Renal pelvis (tissue), 4 donors: ENCODE data around the gene UQCC2. TPM values are rescaled to one million over a fixed set of nuclear protein-coding genes. Genes with fewer than 3 reads are reported as not detected.

ENCODE experiments used
- DNase-seq: peaks from one replicate; pipeline ENCODE4 v3.0.0-alpha.2; 2013
- polyA plus RNA-seq, 3 donors: library from polyadenylated mRNA; unstranded; fragments of 120-200 nt; gene quantifications; one replicate each; pipeline ENCODE4 v1.2.1, GENCODE V29; 2013; ENCODE audit not compliant: insufficient read length in 3 of 3

Gene UQCC2
- polyA plus RNA-seq, 3 donors = 67.0 to 76.0 (median 71.1) TPM

DNA sequence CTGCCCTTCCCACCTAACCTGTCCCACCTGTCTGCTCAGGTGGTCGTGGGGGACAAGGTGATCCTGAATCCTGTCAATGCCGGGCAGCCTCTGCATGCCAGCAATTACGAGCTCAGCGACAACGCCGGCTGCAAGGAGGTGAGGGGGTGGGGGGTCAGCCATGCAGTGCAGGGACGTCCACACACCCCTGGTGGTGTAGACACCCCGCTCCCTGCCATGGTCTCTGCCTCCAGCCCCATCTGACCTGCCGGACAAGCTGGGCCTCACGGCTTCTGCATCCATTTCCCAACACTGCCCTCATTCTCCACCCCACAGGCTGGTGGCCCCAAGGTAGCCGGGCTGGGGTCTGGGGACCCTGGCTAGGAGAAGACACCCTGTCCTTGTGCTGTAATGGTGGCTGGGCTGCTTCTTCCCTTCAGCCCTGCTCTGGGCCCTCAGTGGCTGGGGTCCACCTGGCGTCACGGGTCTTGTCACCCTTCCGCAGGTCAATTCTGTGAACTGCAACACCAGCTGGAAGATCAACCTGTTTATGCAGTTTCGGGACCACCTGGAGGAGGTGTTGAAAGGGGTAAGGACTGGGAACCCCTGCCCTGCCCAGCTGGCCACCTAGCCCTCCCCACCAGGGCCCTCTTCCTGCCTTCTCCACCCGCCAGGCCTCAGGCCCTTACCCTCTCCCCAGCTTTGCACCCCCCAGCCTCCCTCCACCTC is 52.4 kb downstream of the UQCC2 start:
- no peak for DNase-seq

DNA sequence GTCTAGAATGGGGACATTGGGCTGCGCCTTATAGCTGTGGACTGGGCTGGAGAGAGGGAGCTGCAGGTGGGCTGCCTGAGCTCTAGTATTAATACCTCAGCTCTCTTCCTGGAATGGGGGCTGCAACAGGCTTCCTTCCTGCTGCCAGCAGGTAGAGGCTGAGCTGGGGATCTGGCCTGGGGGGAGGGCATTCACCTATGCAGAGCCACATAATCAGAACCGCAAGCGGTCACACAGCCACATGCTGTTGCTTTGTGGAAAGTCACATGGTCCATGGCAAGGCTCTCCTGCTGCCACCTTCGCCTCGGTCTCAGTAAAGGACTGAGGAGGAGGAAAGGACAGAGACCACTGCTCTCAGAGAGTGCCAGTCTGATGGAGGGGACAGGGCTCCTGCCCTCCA is 54.7 kb downstream of the UQCC2 start:
- DNase-seq = no peak

DNA sequence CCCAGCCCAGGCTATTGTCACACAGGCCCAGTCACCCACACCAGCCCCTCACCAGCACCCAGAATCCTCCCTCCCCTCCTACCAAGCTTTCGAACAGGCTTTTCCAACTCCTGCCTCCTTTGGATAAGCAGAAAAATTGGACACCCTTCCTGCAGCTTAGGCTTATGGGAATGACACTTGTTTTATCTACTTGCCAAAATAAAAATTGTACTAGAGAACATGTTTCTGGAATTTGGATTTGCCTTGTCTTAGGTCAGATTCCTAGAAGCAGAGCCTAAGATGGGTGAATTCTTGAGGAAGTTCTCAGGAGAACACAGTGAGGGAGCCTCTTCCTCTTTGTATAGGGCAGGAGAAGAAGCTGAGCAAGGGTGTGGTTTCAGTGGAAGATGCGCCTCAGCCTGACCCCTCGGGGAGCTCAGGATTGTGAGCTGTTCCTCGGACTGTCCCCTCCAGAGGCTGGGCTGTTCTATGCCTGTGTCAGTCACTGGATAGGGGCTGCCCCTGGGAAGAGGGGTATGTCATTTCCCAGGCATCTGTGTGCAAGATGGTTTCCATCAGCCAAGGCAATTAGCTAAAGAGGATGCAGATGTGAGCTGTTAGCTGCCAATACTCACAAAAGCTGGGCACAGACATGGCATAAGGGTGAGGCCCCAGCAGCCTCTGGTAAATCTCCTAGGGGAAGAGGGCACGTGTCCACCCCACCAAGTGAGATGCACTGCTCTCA is 56.5 kb downstream of the UQCC2 start:
- no peak for DNase-seq

DNA sequence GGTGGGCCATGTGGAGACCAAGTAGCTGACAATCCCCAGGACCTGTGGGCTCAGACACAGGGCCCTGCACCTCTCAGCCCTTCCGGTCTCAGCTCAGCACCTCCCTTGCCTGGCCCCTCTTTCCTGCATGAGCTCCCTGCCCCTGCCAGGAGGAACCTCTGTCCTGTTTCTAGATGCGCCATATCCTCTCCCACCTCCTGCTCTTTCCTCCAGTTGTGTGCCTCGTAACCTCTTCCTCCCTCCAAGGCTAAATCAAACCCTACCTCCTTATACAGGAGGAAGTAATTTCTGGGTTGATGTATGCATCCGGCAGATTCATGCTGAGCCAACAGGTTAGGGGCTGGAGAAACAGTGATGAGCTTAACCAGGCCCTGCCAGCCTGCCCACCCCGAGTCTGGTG is 59.5 kb downstream of the UQCC2 start:
- DNase-seq = no peak

DNA sequence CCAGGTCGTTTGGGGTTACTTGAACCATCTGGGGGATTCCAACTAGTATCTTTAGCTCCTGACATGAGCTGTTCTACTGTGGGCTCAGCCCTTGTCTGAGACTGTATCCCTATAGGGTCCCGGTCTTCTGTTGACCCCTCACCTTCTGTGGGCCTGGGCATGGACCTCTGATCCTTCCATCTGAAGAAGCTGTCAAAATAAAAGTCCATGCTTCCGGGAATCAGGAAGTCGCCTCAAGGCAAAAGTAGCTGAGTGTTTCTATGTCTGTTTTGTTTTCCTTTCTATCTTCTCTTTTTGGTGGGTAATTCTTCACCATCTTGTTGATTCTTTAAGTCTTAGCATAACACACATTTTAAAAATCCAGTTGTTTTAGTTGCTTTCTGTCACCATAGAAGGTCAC is 60.1 kb downstream of the UQCC2 start:
- no peak for DNase-seq

Other genes starting within 250 kb of the UQCC2 start
- gene BAK1, start 131.4 kb downstream of the UQCC2 start, polyA plus RNA-seq = 10 to 100 TPM; 22.5 to 26.1 (median 25.3) TPM
- gene ITPR3, start 90.4 kb downstream of the UQCC2 start, polyA plus RNA-seq = 1 to 10 TPM; 8.2 to 9.1 (median 8.2) TPM
- gene IP6K3, start 35.2 kb upstream of the UQCC2 start, polyA plus RNA-seq = 1 to 10 TPM in 1 of 3 donors, under 1 TPM in 2; 0.83 to 1.1 (median 0.83) TPM
- gene LEMD2, start 77.4 kb upstream of the UQCC2 start, polyA plus RNA-seq = 10 to 100 TPM; 67.7 to 87.9 (median 81.1) TPM
- 1 to 10 TPM; 1.4 to 1.9 (median 1.4) TPM for gene MLN, start 92.3 kb upstream of the UQCC2 start, polyA plus RNA-seq